Testis (tissue), 3 donors: ENCODE data around the gene DDX23. TPM values are rescaled to one million over a fixed set of nuclear protein-coding genes. Genes with fewer than 3 reads are reported as not detected.
A peak's percentile ranks its signal among the peaks of the same experiment; 100 is the strongest.

ENCODE experiments used
- DNase-seq: peaks from one replicate; pipeline ENCODE4 v3.0.0-alpha.2; 2019
- H3K27ac ChIP-seq, 2 donors: fragments of 200-600 bp; sonication (generic); one replicate each; pipeline ENCODE4 v1.5.1; 2019
- H3K27me3 ChIP-seq: fragments of 200-600 bp; sonication (generic); one replicate; pipeline ENCODE4 v1.5.1; 2019
- H3K36me3 ChIP-seq: fragments of 200-600 bp; sonication (generic); one replicate; pipeline ENCODE4 v1.5.1; 2017; ENCODE audit warnings: low read depth; ENCODE audit errors: missing control alignments
- H3K4me1 ChIP-seq: fragments of 200-600 bp; sonication (generic); one replicate; pipeline ENCODE4 v1.5.1; 2019
- H3K4me3 ChIP-seq, 2 donors: fragments of 200-600 bp; sonication (generic); one replicate each; pipeline ENCODE4 v1.5.1; 2017 to 2019
- H3K9me3 ChIP-seq: fragments of 200-600 bp; sonication (generic); one replicate; pipeline ENCODE4 v1.5.1; 2017
- POLR2A ChIP-seq: fragments of 450-650 bp; IDR thresholded peaks from one replicate; pipeline ENCODE4 v1.6.1; 2017; ENCODE audit warnings: antibody characterized with exemption, mild to moderate bottlenecking, moderate library complexity
- WGBS, 2 donors: methylation state at CpG; one replicate each; pipeline ENCODE4 v1.1.5; 2018; 5-methylcytosine and 5-hydroxymethylcytosine counted together
- intact Hi-C: fragments of 100-400 bp; cut with DNase I; formaldehyde crosslinking; loops from one replicate; pipeline ENCODE4 v1.15.1; 2023; ENCODE audit warnings: low total_unique reads
- polyA plus RNA-seq: library from polyadenylated mRNA; stranded (reverse); fragments of 350-450 nt; fragmentation: Illumina TruSeq; extraction: RNeasy Lipid Tissue Mini Kit (QIAGEN cat#74804); gene quantifications from one replicate; pipeline ENCODE4 v1.2.3, GENCODE V29; 2014; ENCODE audit warnings: low read depth, low replicate concordance; ENCODE audit not compliant: insufficient read depth
- total RNA-seq, 2 donors: library from RNA; depleted of rRNA; stranded (reverse); fragments of >200 nt; gene quantifications; one replicate each; pipeline ENCODE4 v1.2.3, GENCODE V29; 2016
- TF ChIP-seq, protein P1 (sequence below), 3 experiments: fragments of 450-650 bp in 2 of 3; fragments of 200-600 bp in 1 of 3; sonication (generic) in 1 of 3; IDR thresholded peaks; one replicate each; pipeline ENCODE4 v1.5.1; 2016 to 2019; ENCODE audit warnings: antibody characterized with exemption in 3 of 3, mild to moderate bottlenecking in 2 of 3, moderate library complexity in 1 of 3

The DDX23 gene
- total and polyA plus RNA-seq, 3 donors from 2014 or later = 69.4 to 96.1 (median 85.0) TPM

DNA sequence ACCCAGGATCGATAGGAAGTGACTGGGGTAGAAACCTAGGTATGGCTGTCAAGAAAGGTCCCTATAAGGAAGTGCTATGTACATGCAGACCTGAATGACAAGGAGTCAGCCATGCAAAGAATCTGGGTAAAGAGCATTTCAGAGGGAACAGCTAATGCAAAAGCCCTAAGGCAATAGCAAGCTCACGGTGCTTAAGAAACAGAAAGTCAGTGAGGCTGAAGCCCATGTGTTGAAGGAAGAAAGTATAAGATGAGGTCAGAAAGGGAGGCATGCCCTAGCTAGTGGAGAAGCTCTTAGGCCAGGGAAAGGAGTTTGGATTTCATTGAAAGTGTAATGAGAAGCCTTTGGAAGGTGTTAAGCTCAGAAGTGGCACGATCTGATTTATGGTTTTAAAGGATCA is 57.1 kb downstream of the DDX23 start:
- intact Hi-C loops = loop anchor here (5.0 kb wide), 1 partner anchor 43 kb away; no protein-coding TSS in a partner anchor
- Histone ChIP-seq H3K4me3 (no peak overlapping the region), H3K27ac (no peak overlapping the region), H3K9me3 (no peaks in the 10 kb centered on the region), H3K27me3 (no peaks in the 10 kb centered on the region), H3K4me1 (peaks cover 4% of the 10 kb centered on the region), H3K36me3 (no peaks in the 10 kb centered on the region)
- DNase-seq = no peak
- TF ChIP-seq POLR2A = no peak
- TF ChIP-seq, protein P1, sequence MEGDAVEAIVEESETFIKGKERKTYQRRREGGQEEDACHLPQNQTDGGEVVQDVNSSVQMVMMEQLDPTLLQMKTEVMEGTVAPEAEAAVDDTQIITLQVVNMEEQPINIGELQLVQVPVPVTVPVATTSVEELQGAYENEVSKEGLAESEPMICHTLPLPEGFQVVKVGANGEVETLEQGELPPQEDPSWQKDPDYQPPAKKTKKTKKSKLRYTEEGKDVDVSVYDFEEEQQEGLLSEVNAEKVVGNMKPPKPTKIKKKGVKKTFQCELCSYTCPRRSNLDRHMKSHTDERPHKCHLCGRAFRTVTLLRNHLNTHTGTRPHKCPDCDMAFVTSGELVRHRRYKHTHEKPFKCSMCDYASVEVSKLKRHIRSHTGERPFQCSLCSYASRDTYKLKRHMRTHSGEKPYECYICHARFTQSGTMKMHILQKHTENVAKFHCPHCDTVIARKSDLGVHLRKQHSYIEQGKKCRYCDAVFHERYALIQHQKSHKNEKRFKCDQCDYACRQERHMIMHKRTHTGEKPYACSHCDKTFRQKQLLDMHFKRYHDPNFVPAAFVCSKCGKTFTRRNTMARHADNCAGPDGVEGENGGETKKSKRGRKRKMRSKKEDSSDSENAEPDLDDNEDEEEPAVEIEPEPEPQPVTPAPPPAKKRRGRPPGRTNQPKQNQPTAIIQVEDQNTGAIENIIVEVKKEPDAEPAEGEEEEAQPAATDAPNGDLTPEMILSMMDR (IDR thresholded peaks at IDR 0.05) = no peak
- WGBS, 2 donors = 90 to 94% methylated on average over 3 of the region's 3 CpGs

DNA sequence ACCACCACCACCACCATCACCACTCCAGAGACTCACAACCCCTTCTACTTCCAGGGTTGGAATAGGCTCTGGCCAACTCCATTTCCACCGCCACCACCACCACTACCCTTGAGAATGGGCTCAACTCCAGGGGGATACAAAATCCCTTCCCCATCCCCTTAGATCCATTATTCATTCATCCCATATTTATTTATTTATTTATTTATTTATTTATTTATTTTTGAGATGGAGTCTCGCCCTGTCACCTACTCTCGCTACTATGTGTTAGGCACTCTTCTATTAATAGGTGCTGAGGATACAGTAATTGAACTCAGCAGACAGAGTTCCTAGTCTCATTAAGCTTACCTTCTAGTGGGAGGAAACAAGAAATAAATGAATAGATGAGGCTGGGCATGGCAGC is 58.3 kb downstream of the DDX23 start:
- H3K9me3 ChIP-seq = no peaks in the 10 kb centered on the region
- DNase-seq = no peak
- WGBS, 2 donors = 93 to 96% methylated on average over 3 of the region's 3 CpGs
- H3K36me3 ChIP-seq = no peaks in the 10 kb centered on the region
- intact Hi-C loops = no loop called here
- peaks cover 10% of the 10 kb centered on the region for H3K4me1 ChIP-seq
- no peaks in the 10 kb centered on the region for H3K27me3 ChIP-seq
- H3K4me3 ChIP-seq = no peak overlapping the region
- H3K27ac ChIP-seq = no peak overlapping the region
- TF ChIP-seq, protein P1 (IDR thresholded peaks at IDR 0.05) = no peak
- TF ChIP-seq POLR2A = no peak

- H3K9me3 ChIP-seq = no peaks in the 10 kb centered on the region
- WGBS, 2 donors = 7 to 15% methylated on average over 4 of the region's 4 CpGs
- no peak for DNase-seq
- no peak for TF ChIP-seq POLR2A
- TF ChIP-seq, protein P1 (IDR thresholded peaks at IDR 0.05) = no peak
- peak overlapping the region; percentile 71 to 77 for H3K4me3 ChIP-seq
- H3K27ac ChIP-seq = peak overlapping the region in 1 of 2 donors; percentile 79
- no peaks in the 10 kb centered on the region for H3K27me3 ChIP-seq
- H3K36me3 ChIP-seq = no peaks in the 10 kb centered on the region
- H3K4me1 ChIP-seq = peaks cover 21% of the 10 kb centered on the region
- intact Hi-C loops = no loop called here
Observed at GRCh38 chr12:48789858-48790326, 62.1 kb downstream of the DDX23 start.

DNA sequence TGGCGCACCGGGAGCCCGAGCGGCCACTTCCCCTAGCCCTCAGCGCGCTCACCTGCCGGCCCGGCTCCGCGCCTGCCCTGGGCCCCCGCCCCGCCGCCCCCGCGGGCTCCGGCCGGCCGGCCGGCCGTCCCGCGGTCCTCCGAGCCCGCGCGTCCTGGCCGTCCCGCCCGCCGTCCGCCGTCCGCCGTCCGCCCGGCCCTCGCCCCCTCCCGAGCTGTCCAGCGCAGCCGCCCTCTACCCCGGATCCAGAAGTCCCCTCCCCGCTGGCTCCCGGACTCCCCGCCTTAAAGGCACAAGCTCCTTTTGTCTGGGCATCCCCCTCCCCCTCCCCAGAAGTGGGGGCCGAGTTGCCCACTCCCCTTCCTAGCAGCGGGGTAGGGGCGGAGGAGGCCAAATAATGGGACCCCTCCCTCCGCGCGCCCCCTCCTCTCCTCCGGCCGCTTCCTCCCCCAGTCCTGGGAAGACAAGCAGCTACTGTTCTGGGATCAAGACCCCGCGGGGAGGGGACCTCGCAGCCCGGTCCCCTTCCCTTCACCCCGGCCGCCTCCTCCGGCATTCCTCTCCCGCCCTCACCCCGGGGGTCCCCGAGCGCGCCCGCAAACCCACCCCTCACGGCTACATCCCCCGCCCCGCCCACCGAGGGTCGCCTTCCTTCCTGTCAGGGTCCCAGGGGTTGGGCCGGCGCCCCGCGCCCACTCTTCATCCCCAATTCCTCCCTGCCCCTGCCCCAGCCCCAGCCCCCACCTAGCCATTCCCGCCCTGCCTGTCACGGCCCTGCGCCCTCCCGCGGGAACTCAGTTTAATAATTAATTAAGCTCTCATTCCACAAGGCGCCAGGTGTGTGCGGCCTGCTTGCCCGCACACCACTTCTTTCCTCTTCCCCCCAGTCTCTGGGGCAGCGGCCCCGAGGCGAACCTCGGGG is 62.8 kb downstream of the DDX23 start, which contains the start of gene ADCY6:
Gene ADCY6, minus strand, starts transcription at position 236 of the 922 bp plus-strand sequence. CDS start 5,655 bp downstream, outside the sequence.
- TF ChIP-seq, protein P1 (IDR thresholded peaks at IDR 0.05) = no peak
- no peak for TF ChIP-seq POLR2A
- H3K27me3 ChIP-seq = no peaks in the 10 kb centered on the region

More for the DNA sequence above, 62.8 kb downstream of the DDX23 start, which contains the start of gene ADCY6:
- 1 to 2% methylated on average over 35 to 70 of the region's 86 CpGs for WGBS, 2 donors
- no peaks in the 10 kb centered on the region for H3K36me3 ChIP-seq
- peaks cover 21% of the 10 kb centered on the region for H3K4me1 ChIP-seq
- H3K27ac ChIP-seq = peak within 1 kb of the TSS; percentile 60 to 79
- intact Hi-C loops = no loop called here
- peak within 1 kb of the TSS; percentile 71 to 77 for H3K4me3 ChIP-seq
- DNase-seq = peak; percentile 82
- no peaks in the 10 kb centered on the region for H3K9me3 ChIP-seq
